Measurements from ENCODE around the gene KIAA0930.

- TF ChIP-seq, protein P1, sequence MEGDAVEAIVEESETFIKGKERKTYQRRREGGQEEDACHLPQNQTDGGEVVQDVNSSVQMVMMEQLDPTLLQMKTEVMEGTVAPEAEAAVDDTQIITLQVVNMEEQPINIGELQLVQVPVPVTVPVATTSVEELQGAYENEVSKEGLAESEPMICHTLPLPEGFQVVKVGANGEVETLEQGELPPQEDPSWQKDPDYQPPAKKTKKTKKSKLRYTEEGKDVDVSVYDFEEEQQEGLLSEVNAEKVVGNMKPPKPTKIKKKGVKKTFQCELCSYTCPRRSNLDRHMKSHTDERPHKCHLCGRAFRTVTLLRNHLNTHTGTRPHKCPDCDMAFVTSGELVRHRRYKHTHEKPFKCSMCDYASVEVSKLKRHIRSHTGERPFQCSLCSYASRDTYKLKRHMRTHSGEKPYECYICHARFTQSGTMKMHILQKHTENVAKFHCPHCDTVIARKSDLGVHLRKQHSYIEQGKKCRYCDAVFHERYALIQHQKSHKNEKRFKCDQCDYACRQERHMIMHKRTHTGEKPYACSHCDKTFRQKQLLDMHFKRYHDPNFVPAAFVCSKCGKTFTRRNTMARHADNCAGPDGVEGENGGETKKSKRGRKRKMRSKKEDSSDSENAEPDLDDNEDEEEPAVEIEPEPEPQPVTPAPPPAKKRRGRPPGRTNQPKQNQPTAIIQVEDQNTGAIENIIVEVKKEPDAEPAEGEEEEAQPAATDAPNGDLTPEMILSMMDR (IDR thresholded peaks at IDR 0.05): no peak
- no peak for TF ChIP-seq POLR2AphosphoS5 (IDR thresholded peaks at IDR 0.05)
Observed at GRCh38 chr22:45169591-45170466, 70.9 kb downstream of the KIAA0930 start.

All from breast epithelium (tissue), 3 donors.